LNCaP clone FGC (cell line): Measurements from ENCODE around the gene FZD10.
A peak's percentile ranks its signal among the peaks of the same experiment; 100 is the strongest.

ENCODE experiments used
- DNase-seq: peaks from one replicate; pipeline ENCODE4 v3.0.0-alpha.2; 2011; ENCODE audit warnings: low read depth
- H3K4me3 ChIP-seq: 2 replicates; pipeline ENCODE4 v1.5.1; 2011; ENCODE audit warnings: mild to moderate bottlenecking, low read depth, low read length, control low read depth
- TF ChIP-seq, protein P1 (sequence below): IDR thresholded peaks from 2 replicates; pipeline ENCODE4 v1.5.1; 2012; ENCODE audit warnings: mild to moderate bottlenecking; ENCODE audit not compliant: control insufficient read depth, insufficient read depth; ENCODE audit errors: extremely low read depth

The FZD10 gene

DNA sequence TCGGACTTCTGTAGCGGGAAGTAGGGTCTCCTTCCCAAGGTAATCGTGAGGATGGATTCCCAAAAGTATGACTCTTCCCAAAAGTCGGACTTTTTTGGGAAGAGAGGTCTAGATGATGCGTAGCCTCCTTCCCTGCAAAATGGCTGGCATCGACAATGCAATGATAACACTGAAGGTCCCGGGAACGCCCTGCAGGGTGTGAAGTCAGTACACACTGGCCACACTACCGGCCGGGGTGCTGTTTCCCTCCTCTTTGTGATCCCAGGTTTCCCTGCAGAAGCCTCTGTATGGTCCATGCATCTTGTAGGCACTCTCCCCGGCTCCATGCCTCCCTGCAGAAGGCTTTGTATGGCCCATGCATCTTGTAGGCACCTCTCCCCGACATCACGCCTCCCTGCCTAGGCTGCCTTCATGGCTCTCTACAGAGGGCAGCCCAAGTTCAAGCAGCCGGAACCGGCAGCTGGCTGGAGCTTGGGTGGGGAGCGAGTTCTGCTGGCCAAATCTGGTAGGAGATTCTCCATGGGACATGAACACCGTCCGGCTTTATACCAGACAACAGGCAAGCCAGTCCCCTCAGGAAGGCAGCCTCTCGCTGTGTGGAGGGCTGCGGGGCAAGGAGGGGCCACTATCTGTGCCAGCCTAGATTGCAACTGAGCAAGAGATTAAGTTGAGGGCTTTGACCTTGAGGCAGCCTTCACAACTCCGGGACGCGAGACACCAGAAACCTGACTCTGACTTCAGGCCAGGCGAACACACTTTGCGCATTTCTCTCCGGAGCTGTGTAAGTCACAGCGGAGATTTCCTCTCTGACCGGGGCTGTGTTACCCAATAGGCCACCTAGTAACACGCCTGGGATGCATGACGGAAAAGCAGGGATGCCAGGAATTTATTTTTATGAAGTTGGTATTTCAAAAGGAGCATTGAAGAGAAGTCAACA is 23.5 kb downstream of the FZD10 start:
- DNase-seq: no peak
- TF ChIP-seq, protein P1, sequence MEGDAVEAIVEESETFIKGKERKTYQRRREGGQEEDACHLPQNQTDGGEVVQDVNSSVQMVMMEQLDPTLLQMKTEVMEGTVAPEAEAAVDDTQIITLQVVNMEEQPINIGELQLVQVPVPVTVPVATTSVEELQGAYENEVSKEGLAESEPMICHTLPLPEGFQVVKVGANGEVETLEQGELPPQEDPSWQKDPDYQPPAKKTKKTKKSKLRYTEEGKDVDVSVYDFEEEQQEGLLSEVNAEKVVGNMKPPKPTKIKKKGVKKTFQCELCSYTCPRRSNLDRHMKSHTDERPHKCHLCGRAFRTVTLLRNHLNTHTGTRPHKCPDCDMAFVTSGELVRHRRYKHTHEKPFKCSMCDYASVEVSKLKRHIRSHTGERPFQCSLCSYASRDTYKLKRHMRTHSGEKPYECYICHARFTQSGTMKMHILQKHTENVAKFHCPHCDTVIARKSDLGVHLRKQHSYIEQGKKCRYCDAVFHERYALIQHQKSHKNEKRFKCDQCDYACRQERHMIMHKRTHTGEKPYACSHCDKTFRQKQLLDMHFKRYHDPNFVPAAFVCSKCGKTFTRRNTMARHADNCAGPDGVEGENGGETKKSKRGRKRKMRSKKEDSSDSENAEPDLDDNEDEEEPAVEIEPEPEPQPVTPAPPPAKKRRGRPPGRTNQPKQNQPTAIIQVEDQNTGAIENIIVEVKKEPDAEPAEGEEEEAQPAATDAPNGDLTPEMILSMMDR: no peak
- H3K4me3 ChIP-seq: no peak overlapping the region

DNA sequence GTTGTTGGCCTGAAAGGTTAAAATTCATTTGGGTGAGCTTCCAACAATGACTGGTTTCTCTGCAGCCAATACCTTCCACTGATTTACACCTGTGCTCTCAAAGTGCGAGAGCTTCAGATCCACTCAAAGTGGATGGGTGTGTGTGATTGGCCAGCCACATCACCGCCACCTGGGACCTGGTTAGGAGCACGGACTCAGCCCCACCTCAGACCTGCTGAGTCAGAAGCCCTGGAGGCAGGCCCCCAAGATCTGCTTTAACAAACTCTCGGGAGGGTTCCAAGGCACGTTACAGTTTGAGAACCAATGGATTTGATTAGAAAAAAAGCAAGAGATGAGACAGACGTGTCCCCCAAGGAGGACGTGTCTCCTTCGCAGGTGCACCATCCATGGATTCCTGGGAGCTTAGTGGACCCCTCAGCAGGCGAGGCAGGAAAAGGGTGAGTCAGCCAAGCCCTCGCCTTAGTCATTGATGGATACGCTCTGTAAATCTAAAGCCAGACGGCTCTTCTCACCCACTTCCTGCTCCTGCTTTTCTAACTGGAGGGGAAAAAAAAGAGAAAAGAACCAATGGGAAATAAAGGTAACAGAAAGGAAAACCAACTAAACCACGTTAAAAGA is 24.5 kb downstream of the FZD10 start:
- DNase-seq: no peak
- H3K4me3 ChIP-seq: no peak overlapping the region
- TF ChIP-seq, protein P1: no peak

DNA sequence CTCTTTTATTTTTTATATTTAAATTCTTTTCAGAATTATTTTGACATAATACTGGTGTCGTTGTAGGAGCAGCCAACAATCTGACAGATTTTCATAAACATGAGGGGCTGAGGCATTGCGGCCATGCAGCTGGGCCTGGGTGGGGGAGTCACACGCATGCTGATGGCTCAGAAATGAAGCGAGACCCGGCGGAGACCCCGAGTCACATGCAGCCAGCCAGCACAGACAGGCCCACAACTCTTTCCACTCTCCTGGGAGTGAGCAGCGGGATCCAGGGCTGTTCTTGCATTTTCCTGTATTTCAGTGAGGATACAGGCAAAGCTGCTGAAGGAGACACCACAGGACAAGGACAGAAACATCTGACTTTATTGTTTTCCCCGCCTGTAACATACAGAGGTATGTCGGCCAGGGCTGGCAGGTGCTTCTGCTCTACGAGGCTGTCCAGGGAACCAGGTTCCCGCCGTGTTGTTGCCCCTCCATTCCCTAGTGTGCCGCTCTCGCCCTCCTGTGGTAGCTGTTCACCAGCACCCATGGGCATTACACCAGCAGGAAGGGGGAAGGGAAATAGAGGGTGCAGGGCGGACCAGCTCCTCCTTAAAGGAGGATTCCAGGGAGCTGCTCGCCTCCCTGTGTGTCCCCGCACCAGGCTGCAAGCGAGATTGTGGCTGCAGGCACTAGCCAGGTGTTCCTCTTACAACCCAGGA is 30.5 kb downstream of the FZD10 start:
- no peak overlapping the region for H3K4me3 ChIP-seq
- DNase-seq: no peak
- TF ChIP-seq, protein P1: peak; percentile 10; the same call in 1 of the 2 replicates

DNA sequence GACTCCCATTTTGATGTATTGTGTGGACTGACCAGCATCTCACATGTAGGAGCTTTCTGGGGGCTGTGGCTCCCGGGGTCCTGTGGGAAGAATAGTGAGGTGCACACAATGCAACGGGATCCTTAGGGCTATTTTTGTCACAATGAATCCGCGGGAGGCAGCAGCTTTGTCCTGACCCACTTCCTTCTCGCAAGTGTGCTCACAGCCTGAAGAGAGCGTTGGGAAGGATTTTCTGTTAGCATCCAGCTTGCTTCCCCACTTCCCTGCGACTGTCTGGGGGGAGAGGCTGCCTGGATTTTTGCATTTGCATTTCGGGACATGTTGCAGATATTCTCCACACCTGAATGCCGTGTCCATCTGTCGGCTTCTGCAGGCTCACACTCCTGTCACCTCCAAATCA is 31.9 kb downstream of the FZD10 start:
- TF ChIP-seq, protein P1: no peak
- DNase-seq: no peak
- no peak overlapping the region for H3K4me3 ChIP-seq

DNA sequence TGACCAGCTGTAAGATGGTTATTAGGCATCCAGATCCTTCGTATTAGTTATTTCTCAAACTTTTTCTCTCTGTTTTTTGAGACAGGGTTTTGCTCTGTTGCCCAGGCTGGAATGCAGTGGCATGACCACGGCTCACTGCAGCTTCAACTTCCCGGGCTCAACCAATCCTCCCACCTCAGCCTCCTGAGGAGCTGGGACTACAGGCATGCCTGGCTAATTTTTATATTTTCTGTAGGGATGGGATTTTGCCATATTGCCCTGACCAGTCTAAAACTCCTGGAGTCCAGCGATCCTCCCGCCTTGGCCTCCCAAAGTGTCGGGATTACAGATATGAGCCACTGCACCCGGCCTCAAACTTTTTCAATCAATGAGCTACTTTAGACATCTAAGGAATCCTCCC is 33.1 kb downstream of the FZD10 start:
- no peak overlapping the region for H3K4me3 ChIP-seq
- no peak for DNase-seq
- TF ChIP-seq, protein P1: no peak

DNA sequence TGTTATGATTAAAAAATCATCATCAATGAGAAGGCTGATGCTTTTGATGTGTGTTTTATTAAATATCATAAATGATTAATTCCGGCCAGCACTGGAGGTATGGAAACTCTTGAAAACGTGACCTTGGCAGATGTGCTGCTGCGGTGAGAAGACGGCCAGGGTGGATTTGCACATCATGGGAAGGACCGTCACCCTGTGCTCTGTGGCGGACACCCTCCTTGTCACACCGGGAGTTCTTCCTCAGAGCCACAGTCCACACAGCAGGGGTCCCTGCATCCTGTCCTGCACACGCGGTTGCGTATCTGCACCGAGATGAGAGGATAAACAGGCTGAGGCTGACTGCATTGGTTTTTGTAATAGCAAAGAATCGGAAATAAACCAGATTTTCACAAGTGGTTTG is 33.5 kb downstream of the FZD10 start:
- DNase-seq: no peak
- TF ChIP-seq, protein P1: no peak
- no peak overlapping the region for H3K4me3 ChIP-seq
